Measurements from ENCODE around the gene CTTN. TPM values are rescaled to one million over a fixed set of nuclear protein-coding genes. Genes with fewer than 3 reads are reported as not detected.

CTTN gene
- total and polyA plus RNA-seq, 2 of the 13 experiments (the other 11 are each of a cell fraction or from before 2014, with no cell fraction given), result 84.4 to 114 TPM

- POLR2A ChIA-PET, result no interaction called here
- 0 out of 2 replicates have a peak, but pooled peaks cover 7% of the 10 kb centered on the region for H3K4me1 ChIP-seq (ENCODE audit: insufficient read depth, low read length)
- peaks cover 5% of the 10 kb centered on the region for H3K9me3 ChIP-seq (ENCODE audit: low read length)
- WGBS (ENCODE audit: low lambda C conversion rate), result 55% methylated on average over 4 of the region's 11 CpGs
- no peaks in the 10 kb centered on the region; a peak in 1 of 5 replicates for H3K27me3 ChIP-seq (ENCODE audit: control insufficient read depth in 1 of 2, insufficient read depth in 2 of 2, low read length in 2 of 2)
- no TSS peak for BruUV-seq (replicated peaks)
- H3K4me2 ChIP-seq (ENCODE audit: low read depth, low read length), result no peak overlapping the region
- H2AFZ ChIP-seq (ENCODE audit: low read length), result no peak overlapping the region
- no peak overlapping the region for H3K27ac ChIP-seq (ENCODE audit: extremely low read length, insufficient read depth, low read length)
- H3K79me2 ChIP-seq (ENCODE audit: insufficient read depth, low read length), result no peaks in the 10 kb centered on the region
- no peak overlapping the region for H3K9ac ChIP-seq (ENCODE audit: insufficient read depth, low read depth, low read length)
- no peak overlapping the region for H3K4me3 ChIP-seq (replicated peaks in 1 of 3; ENCODE audit: insufficient read depth in 1 of 3, low read depth in 2 of 3, low read length in 3 of 3)
- in situ Hi-C loops (cut with HindIII; ENCODE audit: extremely low pct_ligation_motif_present, low pct_unique_long_range_greater_than_20kb), result no loop called here
- CTCF ChIA-PET (ENCODE audit: low intra/inter-chr PET ratio, low total read pairs), result no interaction called here
- no peak for ATAC-seq
- TF ChIP-seq ZNF350 (CRISPR knock-in tag; IDR thresholded peaks at IDR 0.05; ENCODE audit: borderline replicate concordance, low read depth), result no peak
- TF ChIP-seq ZNF33B (CRISPR knock-in tag; IDR thresholded peaks at IDR 0.05), result no peak
- no peak for TF ChIP-seq NPAS2 (CRISPR knock-in tag; IDR thresholded peaks at IDR 0.05; ENCODE audit: borderline replicate concordance)
- no peak for TF ChIP-seq ZNF496 (CRISPR knock-in tag; IDR thresholded peaks at IDR 0.05; ENCODE audit: insufficient replicate concordance)
- TF ChIP-seq CENPX (CRISPR knock-in tag; IDR thresholded peaks at IDR 0.05), result no peak
- no peak for TF ChIP-seq MTF1 (CRISPR knock-in tag; IDR thresholded peaks at IDR 0.05)
- no peaks in the 10 kb centered on the region for H3K36me3 ChIP-seq (replicated peaks in 1 of 2; ENCODE audit: control insufficient read depth in 1 of 2, insufficient read depth in 2 of 2, low read length in 2 of 2)
- FAIRE-seq, result no peak
- no peaks in the 10 kb centered on the region for H4K20me1 ChIP-seq (ENCODE audit: insufficient read depth, low read length)
- no peak for DNase-seq (ENCODE audit: low spot score)
- intact Hi-C loops (cut with micrococcal nuclease; ENCODE audit: unreplicated experiment), result no loop called here
These were observed 45.4 kb downstream of the CTTN start for GRCh38 chr11:70443773-70444030.

- intact Hi-C loops (cut with micrococcal nuclease; ENCODE audit: unreplicated experiment), result no loop called here
- ATAC-seq (no peak), DNase-seq (ENCODE audit: low spot score) (no peak), FAIRE-seq (no peak)
- Histone ChIP-seq H3K36me3 (replicated peaks in 1 of 2; ENCODE audit: control insufficient read depth in 1 of 2, insufficient read depth in 2 of 2, low read length in 2 of 2) (no peaks in the 10 kb centered on the region), H3K4me3 (replicated peaks in 1 of 3; ENCODE audit: insufficient read depth in 1 of 3, low read depth in 2 of 3, low read length in 3 of 3) (no peak overlapping the region), H3K9ac (ENCODE audit: insufficient read depth, low read depth, low read length) (no peak overlapping the region), H3K4me1 (ENCODE audit: insufficient read depth, low read length) (0 out of 2 replicates have a peak, but pooled peaks cover 7% of the 10 kb centered on the region), H3K27ac (ENCODE audit: extremely low read length, insufficient read depth, low read length) (no peak overlapping the region), H2AFZ (ENCODE audit: low read length) (no peak overlapping the region), H3K4me2 (ENCODE audit: low read depth, low read length) (no peak overlapping the region), H4K20me1 (ENCODE audit: insufficient read depth, low read length) (no peaks in the 10 kb centered on the region), H3K79me2 (ENCODE audit: insufficient read depth, low read length) (no peaks in the 10 kb centered on the region), H3K9me3 (ENCODE audit: low read length) (peaks cover 19% of the 10 kb centered on the region), H3K27me3 (ENCODE audit: control insufficient read depth in 1 of 2, insufficient read depth in 2 of 2, low read length in 2 of 2) (no peaks in the 10 kb centered on the region; a peak in 1 of 5 replicates)
- in situ Hi-C loops (cut with HindIII; ENCODE audit: extremely low pct_ligation_motif_present, low pct_unique_long_range_greater_than_20kb), result no loop called here
- WGBS (ENCODE audit: low lambda C conversion rate), result 78% methylated on average over 11 of the region's 11 CpGs
- CTCF ChIA-PET (ENCODE audit: low intra/inter-chr PET ratio, low total read pairs), result no interaction called here
- BruUV-seq (replicated peaks), result no TSS peak
- POLR2A ChIA-PET, result no interaction called here
- no peak for TF ChIP-seq HIC2 (CRISPR knock-in tag; IDR thresholded peaks at IDR 0.05; ENCODE audit: low read depth)
- TF ChIP-seq ZBED4 (CRISPR knock-in tag; IDR thresholded peaks at IDR 0.05; ENCODE audit: borderline replicate concordance), result no peak
These were observed 46.8 kb downstream of the CTTN start for GRCh38 chr11:70445091-70445490.

All from HepG2 (cell line).